Activated CD8-positive, alpha-beta memory T cell treated with anti-CD3 and anti-CD28 coated beads for 4 hours (primary cell): Measurements from ENCODE around the gene LPAR3.
"Not testable (repeated sequence)": the region's sequence is repeated elsewhere in the genome, so short reads cannot be mapped to it uniquely, and the experiment has no call there.

Source experiments
- DNase-seq, 2 donors: peaks; one replicate each; pipeline ENCODE4 v3.0.0-alpha.2; 2020; ENCODE audit warnings: low read depth in 2 of 2

Gene LPAR3

DNA sequence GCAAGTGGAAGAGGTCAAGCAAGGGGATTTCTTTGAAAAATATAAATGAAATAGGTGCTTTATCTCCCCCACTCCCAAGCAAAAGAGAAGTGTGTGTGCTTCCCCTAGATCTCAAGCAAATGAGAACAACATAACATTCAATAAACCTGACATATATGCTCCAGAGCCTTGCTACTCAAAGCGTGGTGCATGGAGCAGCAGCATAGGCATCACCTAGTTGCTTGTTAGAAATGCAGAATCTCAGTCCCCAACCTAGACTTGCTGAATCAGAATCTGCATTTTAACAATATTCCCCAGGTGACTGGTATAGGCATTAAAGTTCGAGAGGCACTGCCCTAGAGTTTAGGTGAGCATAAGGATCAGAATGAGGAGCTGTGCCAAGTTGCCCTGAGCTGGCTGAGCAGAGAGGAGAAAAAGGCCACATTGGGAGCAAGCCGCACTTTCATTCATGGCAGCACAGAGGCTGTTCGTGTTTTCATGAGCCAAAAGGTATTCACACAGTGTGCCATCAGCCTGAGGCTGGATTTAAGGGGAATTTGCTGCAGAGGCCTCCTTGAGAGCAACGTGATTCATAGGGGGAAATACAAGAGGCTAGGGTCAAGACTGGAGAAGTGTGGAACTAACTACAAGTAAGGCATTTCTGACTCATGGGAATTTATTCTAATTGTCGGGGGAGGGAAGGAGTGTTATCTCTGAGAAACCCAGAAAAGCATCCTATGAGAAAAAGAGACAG is 14.3 kb upstream of the LPAR3 start:
- no peak for DNase-seq

DNA sequence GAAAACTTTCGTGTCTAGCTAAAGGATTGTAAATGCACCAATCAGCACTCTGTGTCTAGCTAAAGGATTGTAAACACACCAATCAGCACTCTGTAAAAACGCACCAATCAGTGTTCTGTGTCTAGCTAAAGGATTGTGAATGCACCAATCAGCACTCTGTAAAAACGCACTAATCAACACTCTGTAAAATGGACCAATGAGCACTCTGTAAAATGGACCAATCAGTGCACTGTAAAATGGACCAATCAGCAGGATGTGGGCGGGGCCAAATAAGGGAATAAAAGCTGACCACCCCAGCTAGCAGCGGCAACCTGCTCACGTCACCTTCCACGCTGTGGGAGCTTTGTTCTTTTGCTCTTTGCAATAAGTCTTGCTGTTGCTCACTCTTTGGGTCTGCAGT is 9.7 kb upstream of the LPAR3 start:
- DNase-seq = not testable (repeated sequence)

DNA sequence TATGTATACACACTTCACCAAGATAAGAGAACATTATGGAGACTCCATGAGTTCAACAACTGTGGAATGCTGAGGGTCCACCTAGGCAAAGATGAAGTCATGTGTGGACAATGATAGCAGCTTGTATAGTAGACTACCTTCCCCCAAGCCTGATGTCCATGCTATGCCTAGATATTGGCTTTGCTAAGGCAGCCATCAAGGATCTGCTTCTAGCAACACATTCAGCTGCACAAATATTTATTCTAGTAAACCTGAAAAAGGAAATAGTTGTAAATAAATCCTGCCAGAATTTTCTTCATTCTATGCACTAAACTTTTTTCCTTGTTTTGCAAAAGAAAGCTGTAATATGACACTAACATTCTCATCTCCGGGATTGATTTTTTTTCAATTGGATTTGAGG is 7.0 kb upstream of the LPAR3 start:
- DNase-seq = no peak

DNA sequence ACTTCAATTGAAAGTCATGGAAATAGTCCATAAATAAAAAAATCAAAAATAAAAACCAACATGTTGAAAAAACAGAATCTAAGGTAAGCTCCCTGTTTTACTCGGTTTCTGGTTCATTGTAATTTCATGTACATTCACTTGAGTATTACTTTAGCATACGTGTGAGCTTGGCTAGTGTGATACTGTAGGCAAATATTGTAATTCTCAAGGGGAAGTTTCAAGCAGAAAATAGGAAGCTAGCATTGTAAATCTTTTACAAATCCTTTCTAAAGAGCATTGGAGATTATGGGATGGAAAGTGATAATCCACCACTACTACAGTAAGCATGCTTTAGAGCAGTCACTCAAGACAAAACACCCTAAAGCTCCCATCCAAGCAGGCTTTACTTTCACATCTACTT is 3.3 kb upstream of the LPAR3 start:
- DNase-seq = no peak

DNA sequence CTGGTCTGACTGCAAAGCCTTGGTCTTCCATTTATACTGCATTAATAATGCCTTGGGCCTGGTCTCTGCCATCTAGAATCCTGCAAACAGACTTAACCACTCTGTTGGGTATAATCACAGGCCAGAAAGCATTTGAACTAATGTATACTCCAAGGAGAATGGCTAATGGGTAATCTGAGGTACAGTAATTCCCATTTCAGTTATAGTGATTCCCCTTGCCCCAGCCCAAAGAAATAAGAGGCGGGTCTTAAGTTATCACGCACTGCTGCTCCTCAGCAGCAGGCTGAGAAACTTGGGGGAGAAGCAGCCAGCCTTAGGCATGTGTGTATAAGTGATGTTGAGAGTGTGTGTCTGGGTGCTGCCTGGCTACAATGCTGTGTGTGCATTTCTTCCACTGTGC is 2.4 kb downstream of the LPAR3 start:
- no peak for DNase-seq

DNA sequence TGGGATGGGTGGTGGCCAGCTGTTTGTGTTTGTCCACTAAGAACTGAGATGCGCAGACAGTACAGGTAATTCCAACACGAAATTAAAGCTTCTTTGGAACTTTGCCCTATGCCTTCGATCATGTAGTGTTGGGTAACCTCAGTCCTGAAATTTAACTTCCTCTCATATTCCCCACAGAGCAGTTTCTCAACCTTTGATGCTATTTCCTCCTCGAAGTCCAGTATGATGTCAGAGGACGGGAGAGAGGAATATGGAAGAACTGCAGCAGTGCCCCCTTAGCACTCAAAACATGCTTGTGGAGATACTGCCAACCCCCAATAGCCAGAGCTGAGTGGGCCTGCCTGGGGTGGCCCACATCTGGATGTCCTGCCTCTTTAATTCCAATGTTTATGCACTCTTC is 3.6 kb downstream of the LPAR3 start:
- no peak for DNase-seq

DNA sequence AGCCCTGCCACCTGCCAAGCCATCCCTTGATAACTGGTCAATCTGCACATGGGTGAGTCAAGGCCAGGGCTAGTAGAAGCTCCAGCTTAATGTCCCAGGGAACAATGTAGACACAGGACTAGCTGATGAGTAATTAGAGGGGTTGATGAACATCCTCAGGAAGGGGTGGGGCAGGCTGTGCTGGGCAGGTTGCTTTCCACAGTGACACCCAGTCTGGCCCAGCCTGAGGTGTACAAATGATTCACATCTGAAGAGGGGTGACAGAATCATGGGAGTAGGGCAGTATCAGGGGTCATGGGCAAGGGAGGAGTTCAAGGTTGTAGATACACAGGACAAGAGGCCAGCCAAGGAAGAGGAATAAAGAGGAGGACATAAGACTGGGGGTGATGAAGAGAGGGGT is 4.3 kb downstream of the LPAR3 start:
- DNase-seq = peak in 1 of 2 donors; percentile 4

DNA sequence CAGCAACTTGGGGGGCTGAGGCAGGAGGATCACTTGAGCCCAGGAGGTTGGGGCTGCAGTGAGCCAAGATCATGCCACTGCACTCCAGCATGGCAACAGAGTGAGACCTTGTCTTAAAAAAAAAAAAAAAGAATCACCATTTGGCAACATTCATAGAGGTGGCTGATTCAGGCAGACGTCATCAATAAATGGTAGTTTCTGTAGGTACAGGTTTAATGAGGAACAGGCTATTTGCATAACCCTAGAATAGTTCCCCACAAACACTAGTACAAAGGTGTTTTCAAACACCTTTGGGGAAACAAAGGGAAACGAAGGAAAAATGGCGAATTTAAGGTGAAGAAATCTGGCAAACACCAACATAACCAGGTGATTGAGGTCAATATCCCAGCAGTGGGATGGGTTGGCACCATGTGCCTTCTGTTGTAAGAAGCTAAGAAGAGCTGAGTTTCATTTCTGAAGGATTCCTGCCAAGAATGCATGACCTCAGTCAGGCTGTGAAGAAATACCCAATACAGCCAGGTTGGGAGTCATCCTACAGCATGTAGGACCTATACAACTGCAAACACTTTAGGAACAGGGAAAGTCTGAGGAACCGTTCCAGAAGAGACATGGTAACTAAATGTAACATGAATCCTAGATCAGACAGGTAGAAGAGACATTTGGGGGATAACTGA is 5.6 kb downstream of the LPAR3 start:
- no peak for DNase-seq

DNA sequence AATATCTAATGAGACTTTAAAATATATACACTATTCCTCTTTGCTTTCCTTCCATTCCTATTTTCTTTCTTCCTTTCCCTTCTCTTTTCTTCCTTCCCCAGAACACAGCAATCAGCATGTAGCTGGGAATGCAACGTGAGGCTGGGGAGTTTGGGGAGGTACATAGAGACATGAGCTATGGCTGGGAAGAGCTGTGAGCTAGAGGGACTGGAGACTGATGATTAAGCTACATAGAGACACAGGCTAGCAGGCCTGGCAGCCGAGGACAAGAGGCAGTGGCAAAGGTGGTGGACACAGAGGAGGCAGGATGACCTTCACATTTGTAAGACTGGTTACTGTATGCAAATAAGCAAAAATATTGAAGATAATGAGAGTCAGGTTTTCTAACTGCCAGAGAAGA is 7.5 kb downstream of the LPAR3 start:
- no peak for DNase-seq

DNA sequence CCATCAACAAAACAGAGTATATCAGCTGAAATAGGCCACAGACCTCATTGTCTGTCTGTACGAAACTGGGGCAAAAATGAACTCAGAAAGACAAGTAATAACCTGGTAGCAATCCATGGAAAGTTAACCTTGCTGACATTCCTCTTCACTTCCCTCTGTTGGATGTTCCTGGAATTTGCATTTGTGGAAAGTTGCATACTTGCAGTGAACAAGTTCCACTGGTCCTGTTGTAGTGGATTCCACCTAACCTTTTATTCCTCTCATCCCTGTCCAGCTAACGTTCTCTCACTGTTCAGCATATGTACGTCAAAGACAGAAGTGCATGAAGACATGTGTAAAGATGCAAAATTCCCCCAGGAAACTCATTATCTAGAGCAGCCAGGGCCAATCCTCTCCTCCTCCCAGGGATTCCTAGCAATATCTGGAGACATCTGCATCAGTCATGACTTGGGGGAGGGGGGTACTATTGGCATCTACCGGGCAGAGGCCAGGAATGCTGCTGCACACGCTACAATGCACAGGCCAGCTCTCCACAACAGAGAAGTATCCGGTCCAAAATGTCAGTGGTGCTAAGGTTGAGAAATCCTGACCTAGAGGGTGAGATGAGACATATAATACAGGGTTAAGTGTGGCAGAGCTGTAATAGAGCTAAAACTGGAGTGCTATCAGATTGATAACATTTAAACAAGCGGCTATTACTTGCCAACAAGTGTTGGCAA is 8.2 kb downstream of the LPAR3 start:
- no peak for DNase-seq

DNA sequence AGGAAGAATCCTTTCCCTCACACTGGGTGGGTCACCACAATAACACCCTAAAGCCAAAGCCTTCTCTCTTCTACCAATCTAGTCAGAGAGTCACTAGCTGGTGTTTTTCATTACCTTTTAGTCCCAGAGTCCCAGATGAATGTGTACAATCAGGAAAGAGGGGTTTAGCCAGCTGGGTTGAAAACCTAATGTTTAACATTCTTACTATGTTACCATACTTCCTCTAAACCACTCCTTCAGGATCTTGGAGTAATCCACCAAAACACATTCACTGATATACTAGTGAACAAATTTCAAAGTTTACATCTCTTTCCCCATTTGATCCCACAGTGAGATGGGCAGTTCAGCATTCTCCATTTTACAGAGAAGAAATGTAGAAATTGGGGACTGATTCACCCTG is 9.7 kb downstream of the LPAR3 start:
- DNase-seq = no peak

DNA sequence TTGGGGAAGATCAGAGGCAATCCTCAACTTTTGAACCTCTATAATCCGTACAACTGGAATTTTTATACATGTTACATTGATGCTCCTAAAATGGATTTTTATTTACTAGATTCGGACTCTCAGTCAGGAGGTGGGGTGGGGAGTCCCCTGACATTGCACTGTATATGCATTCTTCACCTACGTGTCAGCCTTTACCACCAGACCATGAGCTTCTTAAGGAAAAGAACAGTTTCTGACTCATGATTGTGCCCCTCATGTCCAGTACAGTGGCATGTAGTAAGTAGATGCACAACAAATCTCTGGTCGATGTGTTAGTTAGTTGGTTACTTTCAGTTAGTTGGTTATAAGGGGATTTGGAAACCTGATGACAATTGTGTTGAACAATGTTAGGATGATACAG is 15.4 kb downstream of the LPAR3 start:
- no peak for DNase-seq

DNA sequence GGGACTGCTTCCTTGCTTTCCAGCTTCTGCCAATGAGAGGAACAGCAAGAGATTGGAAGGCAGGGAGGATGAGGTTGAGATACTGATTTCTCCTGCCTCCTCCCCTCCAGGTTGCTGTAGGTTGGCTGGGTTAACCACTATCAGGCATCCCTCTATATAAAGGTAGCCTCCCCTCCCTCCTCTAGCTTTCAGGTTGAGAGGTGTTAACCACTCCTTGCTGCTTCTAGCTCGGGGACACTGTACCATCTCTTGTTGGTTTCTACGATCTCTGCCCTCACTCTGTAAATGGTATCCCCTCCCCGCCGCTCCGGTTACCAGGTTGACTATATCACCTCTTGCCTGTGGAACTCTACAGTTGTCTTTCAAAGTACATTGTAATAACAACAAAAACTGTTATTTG is 16.7 kb downstream of the LPAR3 start:
- no peak for DNase-seq

DNA sequence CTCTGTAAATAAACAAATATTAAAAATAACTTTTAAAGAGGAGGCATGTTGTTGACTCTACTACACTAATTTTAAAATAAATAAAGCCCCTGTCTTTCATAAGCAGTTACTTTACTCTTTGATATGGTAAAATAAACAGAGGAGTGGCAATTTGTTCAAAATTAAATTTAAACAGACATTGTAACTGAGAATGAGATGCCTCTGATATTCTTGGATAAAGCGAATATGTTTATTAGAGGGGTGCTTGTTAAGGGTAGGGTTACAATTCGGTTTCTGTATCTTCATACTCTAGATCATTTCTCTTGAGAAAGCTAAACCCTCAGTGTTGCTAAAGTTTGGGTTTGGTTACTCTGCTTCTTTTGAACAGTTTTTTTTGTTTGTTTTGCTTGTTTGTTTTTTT is 19.6 kb downstream of the LPAR3 start:
- DNase-seq = no peak

DNA sequence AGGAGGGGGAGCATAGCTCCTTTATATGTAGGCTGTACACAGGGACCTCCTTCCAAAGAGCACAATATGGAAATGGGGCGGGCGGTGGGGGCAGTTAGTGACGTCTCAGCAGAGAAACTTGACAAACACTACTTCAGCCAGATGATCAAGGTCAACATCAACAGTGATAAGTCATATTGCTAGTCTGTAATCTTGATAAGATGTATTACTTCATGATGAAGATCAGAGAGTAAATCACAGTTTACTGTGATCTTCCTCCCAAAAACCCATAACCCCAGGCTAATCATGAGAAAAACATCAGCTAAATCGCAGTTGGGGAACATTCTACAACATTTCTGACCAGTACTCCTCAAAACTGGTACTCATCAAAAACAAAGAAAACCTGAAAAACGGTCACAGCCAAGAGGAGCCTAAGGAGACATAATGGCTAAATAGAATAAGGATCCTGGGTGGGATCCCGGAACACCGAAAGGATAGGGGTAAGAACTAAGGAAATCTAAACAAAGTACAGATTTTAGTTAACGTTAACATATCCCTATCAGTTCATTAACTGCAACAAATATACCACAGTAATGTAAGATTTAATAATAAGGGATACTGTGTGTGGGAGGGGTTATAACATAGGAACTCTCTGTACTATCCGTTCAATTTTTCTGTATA is 20.2 kb downstream of the LPAR3 start:
- no peak for DNase-seq

DNA sequence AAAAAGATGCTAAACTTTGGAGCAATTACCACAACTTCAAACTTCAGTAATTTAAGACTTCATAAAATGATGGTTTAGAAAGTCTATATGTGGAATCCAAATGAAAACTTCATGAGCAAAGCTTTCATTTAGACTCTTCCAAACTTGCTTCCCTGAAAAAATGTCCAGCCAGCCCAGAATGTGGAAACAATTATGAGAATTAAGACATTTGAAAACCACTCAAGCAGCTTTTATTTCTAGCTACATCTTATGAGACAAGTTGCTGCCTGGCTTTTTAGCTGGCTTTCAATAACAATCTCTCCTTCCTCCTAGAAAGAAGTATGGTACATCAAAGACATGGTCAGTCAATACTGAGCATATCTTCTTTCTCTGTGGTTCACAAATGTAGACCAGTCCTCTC is 21.8 kb downstream of the LPAR3 start:
- DNase-seq = no peak

DNA sequence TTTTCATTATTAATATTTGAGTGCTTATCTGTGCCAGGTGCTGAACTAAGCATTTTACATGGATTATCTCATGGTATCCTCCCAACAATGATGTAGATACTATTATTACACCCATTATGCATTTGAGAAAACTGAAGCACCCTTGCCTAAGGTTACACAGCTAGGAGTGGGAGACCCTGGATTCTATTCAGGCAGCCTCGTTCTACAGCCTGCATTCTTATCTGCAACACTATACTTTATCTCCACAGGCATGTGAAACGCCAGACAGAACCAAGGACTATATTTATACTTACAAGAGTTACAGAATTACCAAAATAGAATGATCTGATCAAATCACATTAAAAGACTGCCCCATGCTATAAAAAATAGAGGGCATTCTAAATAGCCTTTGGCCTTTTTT is 22.4 kb downstream of the LPAR3 start:
- DNase-seq = no peak

DNA sequence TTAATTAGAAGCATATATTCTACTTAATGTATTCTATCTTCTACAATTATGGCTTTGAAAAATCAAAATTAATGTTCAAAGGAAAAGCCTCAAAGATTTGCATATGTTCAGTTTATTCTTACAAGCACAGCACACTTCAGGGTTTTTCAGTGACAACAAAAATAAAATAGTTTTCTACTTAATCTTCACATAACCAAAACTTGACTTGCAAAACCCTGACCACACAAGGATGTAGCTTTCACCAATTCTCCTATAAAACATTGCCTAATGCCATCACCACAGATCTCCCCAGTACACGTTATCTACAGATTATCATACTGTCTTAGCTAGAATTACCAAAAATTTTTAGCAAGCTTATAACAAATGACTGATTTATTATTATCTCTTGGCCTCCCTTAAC is 23.3 kb downstream of the LPAR3 start:
- no peak for DNase-seq

DNA sequence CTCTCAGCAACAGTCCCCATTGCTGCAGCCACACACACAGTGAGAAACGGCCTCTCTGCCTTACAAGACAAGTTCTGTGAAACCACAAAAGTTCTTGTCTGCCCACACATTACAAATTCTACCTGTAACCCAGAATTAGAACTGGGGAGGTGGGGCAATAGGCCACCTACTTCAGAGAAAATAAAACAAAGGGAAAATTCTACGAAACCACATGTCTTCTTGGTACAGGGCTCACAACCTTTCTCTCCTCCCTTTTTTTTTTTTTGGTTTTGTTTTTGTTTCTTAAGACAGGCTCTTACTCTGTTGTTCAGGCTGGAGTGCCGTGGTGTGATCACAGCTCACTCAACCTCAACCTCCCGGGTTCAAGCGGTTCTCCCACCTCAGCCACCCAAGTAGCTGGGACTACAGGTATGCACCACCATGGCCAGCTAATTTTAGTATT is 30.2 kb downstream of the LPAR3 start:
- peak; percentile 15 to 36 for DNase-seq

DNA sequence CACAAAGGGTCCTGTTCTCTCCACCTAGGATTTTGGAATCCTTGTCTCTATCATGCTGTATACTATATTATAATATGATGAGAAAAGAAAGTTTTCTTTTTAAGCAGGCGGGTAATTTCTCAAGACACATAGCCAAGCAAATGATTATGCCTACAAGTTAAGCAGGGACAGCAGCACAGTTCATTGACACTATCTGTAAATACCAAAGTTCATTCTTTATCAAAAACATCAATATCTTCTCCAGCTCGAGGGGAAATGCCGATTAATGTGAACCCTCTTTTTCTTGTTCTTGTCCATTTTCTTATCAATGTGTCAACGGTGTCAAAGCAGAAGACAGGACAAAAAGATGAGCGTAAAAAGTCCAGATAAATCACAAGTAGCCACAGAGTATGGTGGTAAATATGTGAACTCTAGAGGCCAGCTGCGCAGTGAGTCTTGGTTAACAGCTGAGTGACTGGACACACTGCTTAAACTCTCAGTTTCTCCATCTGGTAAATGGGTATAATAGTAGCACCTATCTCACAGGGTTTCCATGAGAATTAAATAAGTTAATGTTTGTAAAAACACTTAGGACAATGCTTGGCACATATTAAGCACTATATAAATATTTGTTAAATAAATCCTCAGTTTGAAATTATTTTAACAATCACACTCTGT is 30.9 kb downstream of the LPAR3 start:
- DNase-seq = no peak

DNA sequence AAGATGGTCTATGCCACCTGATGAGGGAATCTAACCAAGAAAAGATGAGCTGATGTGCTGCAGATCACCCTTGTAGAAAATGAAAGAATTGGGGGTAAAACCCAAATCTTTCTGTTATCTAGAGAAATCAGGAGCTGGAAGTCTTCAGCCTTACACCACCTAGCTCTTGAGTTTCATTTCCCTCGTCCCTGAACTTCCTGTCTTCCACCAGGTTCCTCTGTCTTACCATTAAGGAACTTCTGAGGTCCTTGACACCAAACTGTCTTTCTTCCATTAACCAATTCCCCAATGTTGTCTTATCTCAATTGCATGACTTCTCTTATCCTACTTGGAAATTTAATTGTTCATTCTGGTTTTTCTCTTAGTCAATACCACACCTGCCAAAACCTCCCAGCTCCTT is 31.5 kb downstream of the LPAR3 start:
- no peak for DNase-seq

DNA sequence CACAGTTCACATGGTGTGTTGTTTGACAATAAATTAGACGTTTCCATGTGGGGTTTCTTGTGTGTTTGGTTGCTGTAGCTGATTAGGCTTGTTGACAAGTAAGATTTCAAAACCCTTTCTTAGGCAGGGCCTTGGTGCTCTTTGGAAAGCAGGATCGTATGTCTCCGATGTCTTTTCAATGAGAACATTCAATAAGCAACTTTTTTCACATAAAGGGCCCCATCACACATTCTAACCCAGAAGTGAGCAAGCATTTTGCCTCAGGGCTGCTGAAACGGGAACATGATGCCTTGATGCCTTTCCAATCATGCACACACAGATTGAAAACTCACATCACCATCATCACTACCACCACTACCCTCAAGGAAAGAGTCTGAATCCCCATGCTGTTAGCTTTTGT is 33.1 kb downstream of the LPAR3 start:
- no peak for DNase-seq
